ENCODE measurements around the gene RNASET2. TPM values are rescaled to one million over a fixed set of nuclear protein-coding genes. Genes with fewer than 3 reads are reported as not detected.

Gene RNASET2
- total RNA-seq, 1 donor from 2014 or later = 51.9 TPM

- Histone ChIP-seq H3K36me3 (peaks cover 10 to 29% of the 10 kb centered on the region in 2 donors), H3K27me3 (no peaks in the 10 kb centered on the region), H3K4me3 (no peak overlapping the region), H3K4me1 (no peaks in the 10 kb centered on the region), H3K27ac (no peak overlapping the region), H3K9me3 (no peaks in the 10 kb centered on the region)
- no peak for TF ChIP-seq CTCF (IDR thresholded peaks at IDR 0.05)
- intact Hi-C loops (cut with DNase I) = no loop called here
- DNase-seq (ENCODE audit: low spot score in 2 of 2) = no peak
These were observed 18.2 kb downstream of the RNASET2 start for GRCh38 chr6:166938150-166938549.

GRCh38 chr6:166937746-166938145 lies 18.6 kb downstream of the RNASET2 start:
- TF ChIP-seq CTCF (IDR thresholded peaks at IDR 0.05) = no peak
- H3K27me3 ChIP-seq = no peaks in the 10 kb centered on the region
- no peaks in the 10 kb centered on the region for H3K4me1 ChIP-seq
- H3K36me3 ChIP-seq = peaks cover 10 to 29% of the 10 kb centered on the region in 2 donors
- H3K4me3 ChIP-seq = no peak overlapping the region
- intact Hi-C loops (cut with DNase I) = no loop called here
- DNase-seq (ENCODE audit: low spot score in 2 of 2) = no peak
- H3K27ac ChIP-seq = no peak overlapping the region
- no peaks in the 10 kb centered on the region for H3K9me3 ChIP-seq

GRCh38 chr6:166936079-166936787 lies 20.1 kb downstream of the RNASET2 start:
- Histone ChIP-seq H3K4me1 (no peaks in the 10 kb centered on the region), H3K9me3 (no peaks in the 10 kb centered on the region), H3K4me3 (no peak overlapping the region), H3K27ac (no peak overlapping the region), H3K27me3 (no peaks in the 10 kb centered on the region), H3K36me3 (peaks cover 10 to 29% of the 10 kb centered on the region in 2 donors)
- no peak for DNase-seq (ENCODE audit: low spot score in 2 of 2)
- no peak for TF ChIP-seq CTCF (IDR thresholded peaks at IDR 0.05)
- intact Hi-C loops (cut with DNase I) = no loop called here

- H3K4me1 ChIP-seq = no peaks in the 10 kb centered on the region
- intact Hi-C loops (cut with DNase I) = no loop called here
- H3K36me3 ChIP-seq = peaks cover 10 to 29% of the 10 kb centered on the region in 2 donors
These were observed 21.0 kb downstream of the RNASET2 start for GRCh38 chr6:166935353-166935752.

GRCh38 chr6:166934174-166934573 lies 22.2 kb downstream of the RNASET2 start:
- no peak for TF ChIP-seq CTCF (IDR thresholded peaks at IDR 0.05)
- no peaks in the 10 kb centered on the region for H3K4me1 ChIP-seq
- intact Hi-C loops (cut with DNase I) = no loop called here
- H3K27me3 ChIP-seq = no peaks in the 10 kb centered on the region
- DNase-seq (ENCODE audit: low spot score in 2 of 2) = no peak
- peaks cover 10 to 33% of the 10 kb centered on the region in 2 donors for H3K36me3 ChIP-seq
- H3K27ac ChIP-seq = no peak overlapping the region
- no peaks in the 10 kb centered on the region for H3K9me3 ChIP-seq
- no peak overlapping the region for H3K4me3 ChIP-seq

More at GRCh38 chr6:166935353-166935752, 21.0 kb downstream of the RNASET2 start:
- Histone ChIP-seq H3K4me3 (no peak overlapping the region), H3K27me3 (no peaks in the 10 kb centered on the region), H3K9me3 (no peaks in the 10 kb centered on the region), H3K27ac (no peak overlapping the region)
- TF ChIP-seq CTCF (IDR thresholded peaks at IDR 0.05) = no peak
- no peak for DNase-seq (ENCODE audit: low spot score in 2 of 2)
